Right cardiac atrium (tissue), 5 donors: ENCODE measurements around the gene ADRA2B. TPM values are rescaled to one million over a fixed set of nuclear protein-coding genes. Genes with fewer than 3 reads are reported as not detected.
A peak's percentile ranks its signal among the peaks of the same experiment; 100 is the strongest.
"Not testable (repeated sequence)": the region's sequence is repeated elsewhere in the genome, so short reads cannot be mapped to it uniquely, and the experiment has no call there.

Source experiments
- ATAC-seq, 2 donors: fragments of 200-7000 bp; cut with Tn5 transposase; one replicate each; pipeline versions ENCODE4 v1.8.0 to v1.9.1; 2020; ENCODE audit warnings: moderate library complexity in 2 of 2, mild to moderate bottlenecking in 1 of 2
- DNase-seq, 3 donors: peaks; one replicate each; pipeline ENCODE4 v3.0.0-alpha.2; 2020
- H3K27ac ChIP-seq: one replicate; pipeline ENCODE4 v1.5.1; 2013; ENCODE audit warnings: mild to moderate bottlenecking, low read length, control low read depth, moderate library complexity
- H3K27me3 ChIP-seq: one replicate; pipeline ENCODE4 v1.6.1; 2013; ENCODE audit not compliant: control insufficient read depth, insufficient read depth
- H3K4me1 ChIP-seq: one replicate; pipeline ENCODE4 v1.6.1; 2013; ENCODE audit warnings: low read length; ENCODE audit not compliant: control insufficient read depth, insufficient read depth
- H3K4me3 ChIP-seq: one replicate; pipeline ENCODE4 v1.5.1; 2013; ENCODE audit warnings: low read length, control low read depth
- H3K9me3 ChIP-seq: one replicate; pipeline ENCODE4 v1.6.1; 2013; ENCODE audit warnings: low read length; ENCODE audit not compliant: control insufficient read depth
- WGBS: extraction: QIAGEN DNeasy Blood & Tissue Kit; methylation state at CpG from one replicate; pipeline ENCODE4 v1.1.7; 2013; 5-methylcytosine and 5-hydroxymethylcytosine counted together
- intact Hi-C, 4 donors: fragments of 100-400 bp; cut with DNase I; formaldehyde crosslinking; loops; one replicate each; pipeline versions ENCODE4 v1.11.0 to v1.14.0; 2022 to 2023
- polyA plus RNA-seq: library from polyadenylated mRNA; stranded (reverse); fragments of 200-250 nt; gene quantifications from one replicate; pipeline ENCODE4 v1.2.3, GENCODE V29; 2013
- total RNA-seq, 4 donors: library from RNA; stranded (reverse); fragmentation: NEBNext Ultra II Directional; extraction: Animal tissue kit (Norgen Biotek cat#: 25700); gene quantifications; one replicate each; pipeline ENCODE4 v1.2.1, GENCODE V29; 2021
- donor health status: healthy with polysubstance abuse.
- donor health status: DM: no; HTN: yes; CAD: no.
- donor health status: DM: no; HTN: no; CAD: no.
- donor health status: DM: no; HTN: yes; CAD: no; lungs with severe emphysema.
- donor health status: DM: yes; HTN: yes; CAD: no.

The ADRA2B gene
- total and polyA plus RNA-seq, 5 donors: 0.11 to 2.2 (median 0.88) TPM

DNA sequence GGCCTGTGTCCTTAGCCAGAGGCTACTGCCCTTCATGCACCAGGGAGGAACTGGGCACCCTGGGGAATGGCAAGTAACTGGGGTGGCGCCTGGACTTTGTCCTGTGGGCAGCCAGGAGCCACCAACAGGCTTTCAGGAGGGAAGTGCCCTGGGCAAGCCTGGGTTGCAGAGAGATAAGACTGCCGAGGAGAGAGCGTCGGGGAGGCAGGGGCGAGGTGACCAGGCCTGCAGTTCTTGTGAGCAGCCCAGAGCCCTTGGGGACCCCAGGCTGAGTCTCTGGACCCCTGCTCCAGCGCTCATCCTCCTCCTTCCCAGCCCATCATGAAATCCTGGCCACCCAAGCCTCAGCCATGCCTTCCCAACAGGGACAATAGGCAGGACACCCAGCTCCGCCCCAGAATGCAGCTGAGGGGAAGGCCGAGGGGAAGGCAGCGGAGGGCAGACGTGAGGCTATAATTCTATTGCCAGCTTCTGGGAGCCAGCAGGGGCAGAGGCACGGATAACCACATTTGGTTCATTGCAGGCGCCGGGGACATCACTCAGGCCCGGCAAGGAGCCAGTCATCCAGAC, 25.1 kb downstream of the ADRA2B start:
- DNase-seq (no peak), ATAC-seq (no peak)
- intact Hi-C loops: no loop called here
- Histone ChIP-seq H3K9me3 (no peaks in the 10 kb centered on the region), H3K4me3 (no peak overlapping the region), H3K27me3 (no peaks in the 10 kb centered on the region), H3K27ac (no peak overlapping the region), H3K4me1 (peaks cover 4% of the 10 kb centered on the region)
- WGBS: 85% methylated on average over 14 of the region's 14 CpGs

GRCh38 chr2:96090196-96090926, 26.0 kb downstream of the ADRA2B start:
- H3K9me3 ChIP-seq: no peaks in the 10 kb centered on the region
- H3K4me1 ChIP-seq: peaks cover 4% of the 10 kb centered on the region
- H3K27ac ChIP-seq: no peak overlapping the region
- intact Hi-C loops: no loop called here
- ATAC-seq (peak in 1 of 2 donors; percentile 21), DNase-seq (no peak)
- 81% methylated on average over 12 of the region's 12 CpGs for WGBS
- H3K27me3 ChIP-seq: no peaks in the 10 kb centered on the region
- no peak overlapping the region for H3K4me3 ChIP-seq

DNA sequence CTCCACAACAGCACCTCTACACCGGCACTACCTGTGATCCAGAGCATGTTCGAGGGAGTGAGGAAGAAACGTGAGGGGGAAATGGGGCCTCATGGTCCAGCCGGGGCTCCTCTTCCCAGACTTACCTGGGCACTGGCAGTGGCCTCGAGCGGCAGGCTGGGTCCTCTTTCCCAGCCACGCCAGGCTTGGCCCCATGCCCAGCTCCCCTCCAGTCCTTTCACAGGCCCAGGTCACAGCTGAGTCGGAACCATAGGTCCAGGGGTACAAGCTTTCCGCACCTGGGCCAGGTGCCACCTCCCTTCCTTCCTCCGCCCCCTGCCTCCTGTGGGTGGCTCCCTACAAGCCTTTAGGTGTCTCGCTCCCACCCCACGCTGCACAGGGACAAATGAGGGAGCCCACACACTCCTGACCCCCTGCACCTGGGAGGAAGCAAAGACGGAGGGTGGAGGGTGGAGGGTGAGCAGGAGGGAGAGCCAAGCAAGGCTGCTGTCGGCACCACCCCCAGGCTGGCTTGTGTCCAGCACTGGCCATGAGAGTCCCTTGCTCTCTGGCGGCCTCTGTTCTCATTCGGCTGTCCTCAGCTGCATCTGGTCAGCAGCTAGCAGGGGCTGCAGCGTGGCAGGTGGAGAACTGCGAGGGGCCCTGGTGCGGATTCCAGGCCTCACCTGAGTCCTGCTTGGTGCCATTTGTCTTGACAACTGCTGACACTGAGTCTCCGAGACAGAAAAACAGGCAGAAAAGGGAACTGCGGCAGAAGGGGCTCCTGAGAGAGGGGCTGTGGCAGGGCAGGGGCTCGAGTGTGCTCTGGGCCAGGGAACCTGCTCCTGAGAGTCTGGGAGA, 26.8 kb downstream of the ADRA2B start:
- intact Hi-C loops: no loop called here
- peak in 1 of 2 donors; percentile 45 for ATAC-seq
- peak; percentile 44 to 83 (median 78) for DNase-seq
- WGBS: 69% methylated on average over 22 of the region's 22 CpGs
- H3K27ac ChIP-seq: no peak overlapping the region
- no peak overlapping the region for H3K4me3 ChIP-seq
- H3K27me3 ChIP-seq: no peaks in the 10 kb centered on the region
- H3K9me3 ChIP-seq: no peaks in the 10 kb centered on the region
- H3K4me1 ChIP-seq: peaks cover 6% of the 10 kb centered on the region

GRCh38 chr2:96088340-96089335, 27.7 kb downstream of the ADRA2B start:
- ATAC-seq (no peak), DNase-seq (no peak)
- 81% methylated on average over 19 of the region's 19 CpGs for WGBS
- Histone ChIP-seq H3K27me3 (no peaks in the 10 kb centered on the region), H3K4me1 (peaks cover 6% of the 10 kb centered on the region), H3K4me3 (no peak overlapping the region), H3K9me3 (no peaks in the 10 kb centered on the region), H3K27ac (no peak overlapping the region)
- intact Hi-C loops: no loop called here

DNA sequence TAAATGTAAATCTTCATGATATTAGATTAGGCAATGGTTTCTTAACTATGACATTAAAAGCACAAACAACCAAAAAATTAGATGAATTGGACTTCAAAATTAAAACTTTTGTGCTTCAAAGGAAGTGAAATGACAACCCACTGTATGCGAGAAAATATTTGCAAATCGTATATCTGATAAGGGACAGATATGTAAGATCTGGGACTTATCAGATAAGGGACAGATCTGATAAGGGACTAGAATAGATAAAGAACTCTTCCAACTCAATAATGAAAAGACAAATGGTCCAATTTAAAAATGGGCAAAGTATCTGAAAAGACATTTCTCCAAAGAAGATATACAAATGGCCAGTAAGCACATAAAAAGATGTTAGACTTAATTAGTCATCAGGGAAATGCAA, 29.2 kb downstream of the ADRA2B start:
- DNase-seq (no peak), ATAC-seq (no peak)
- H3K4me1 ChIP-seq: peaks cover 15% of the 10 kb centered on the region
- H3K9me3 ChIP-seq: no peaks in the 10 kb centered on the region
- intact Hi-C loops: no loop called here
- H3K27ac ChIP-seq: no peak overlapping the region
- WGBS: 71% methylated on average over 2 of the region's 2 CpGs
- H3K27me3 ChIP-seq: no peaks in the 10 kb centered on the region
- H3K4me3 ChIP-seq: no peak overlapping the region

- no peak overlapping the region for H3K27ac ChIP-seq
Observed at GRCh38 chr2:96085541-96086355, 30.6 kb downstream of the ADRA2B start.

GRCh38 chr2:96084858-96085518, 31.4 kb downstream of the ADRA2B start:
- H3K9me3 ChIP-seq, H3K4me3 ChIP-seq, H3K27ac ChIP-seq, H3K27me3 ChIP-seq, ATAC-seq, intact Hi-C loops: not testable (repeated sequence)
- peak in 1 of 3 donors; percentile 18 for DNase-seq
- WGBS: 67% methylated on average over 7 of the region's 7 CpGs
- peaks cover 16% of the 10 kb centered on the region for H3K4me1 ChIP-seq

More at GRCh38 chr2:96085541-96086355, 30.6 kb downstream of the ADRA2B start:
- Histone ChIP-seq H3K27me3 (no peaks in the 10 kb centered on the region), H3K9me3 (no peaks in the 10 kb centered on the region), H3K4me3 (no peak overlapping the region), H3K4me1 (peaks cover 16% of the 10 kb centered on the region)
- WGBS: 98% methylated on average over 12 of the region's 12 CpGs
- DNase-seq: no peak
- intact Hi-C loops: no loop called here
- ATAC-seq: no peak

GRCh38 chr2:96083989-96084857, 32.1 kb downstream of the ADRA2B start:
- H3K27me3 ChIP-seq: no peaks in the 10 kb centered on the region
- no peaks in the 10 kb centered on the region for H3K9me3 ChIP-seq
- DNase-seq (no peak), ATAC-seq (no peak)
- WGBS: 92% methylated on average over 22 of the region's 22 CpGs
- intact Hi-C loops: no loop called here
- no peak overlapping the region for H3K4me3 ChIP-seq
- H3K27ac ChIP-seq: no peak overlapping the region
- peaks cover 12% of the 10 kb centered on the region for H3K4me1 ChIP-seq
